WTC11 (cell line): ENCODE data around the gene FDXACB1.

Source experiments
- JAZF1 ChIP-seq: fragments of 250-450 bp; sonication (Bioruptor Pico); IDR thresholded peaks from 2 replicates; pipeline ENCODE4 v1.9.0; 2021; ENCODE audit warnings: moderate library complexity, mild to moderate bottlenecking, inconsistent platforms
- TF ChIP-seq, protein P1 (sequence below): sonication (generic); formaldehyde crosslinking; IDR thresholded peaks from 2 replicates; pipeline ENCODE4 v1.8.0; 2022; ENCODE audit warnings: mild to moderate bottlenecking, missing genetic modification reagents

- no peak for TF ChIP-seq JAZF1
- TF ChIP-seq, protein P1, sequence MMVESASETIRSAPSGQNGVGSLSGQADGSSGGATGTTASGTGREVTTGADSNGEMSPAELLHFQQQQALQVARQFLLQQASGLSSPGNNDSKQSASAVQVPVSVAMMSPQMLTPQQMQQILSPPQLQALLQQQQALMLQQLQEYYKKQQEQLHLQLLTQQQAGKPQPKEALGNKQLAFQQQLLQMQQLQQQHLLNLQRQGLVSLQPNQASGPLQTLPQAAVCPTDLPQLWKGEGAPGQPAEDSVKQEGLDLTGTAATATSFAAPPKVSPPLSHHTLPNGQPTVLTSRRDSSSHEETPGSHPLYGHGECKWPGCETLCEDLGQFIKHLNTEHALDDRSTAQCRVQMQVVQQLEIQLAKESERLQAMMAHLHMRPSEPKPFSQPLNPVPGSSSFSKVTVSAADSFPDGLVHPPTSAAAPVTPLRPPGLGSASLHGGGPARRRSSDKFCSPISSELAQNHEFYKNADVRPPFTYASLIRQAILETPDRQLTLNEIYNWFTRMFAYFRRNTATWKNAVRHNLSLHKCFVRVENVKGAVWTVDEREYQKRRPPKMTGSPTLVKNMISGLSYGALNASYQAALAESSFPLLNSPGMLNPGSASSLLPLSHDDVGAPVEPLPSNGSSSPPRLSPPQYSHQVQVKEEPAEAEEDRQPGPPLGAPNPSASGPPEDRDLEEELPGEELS (CRISPR knock-in tag) = no peak
Measured at GRCh38 chr11:111834432-111835163, 44.4 kb downstream of the FDXACB1 start.
